Calu3 (cell line): ENCODE data around the gene MKLN1. TPM values are rescaled to one million over a fixed set of nuclear protein-coding genes. Genes with fewer than 3 reads are reported as not detected.

Experiments used
- BruUV-seq: library from RNA; stranded (reverse); fragments of 400-500 nt; replicated peaks from 2 replicates; lab custom pipeline; 2021; lab: Mats Ljungman, UMichigan
- CTCF ChIA-PET: fragments of 300-600 bp; sonication (Branson Sonifier 250); formaldehyde crosslinking; loops from one replicate; lab custom pipeline; 2022; ENCODE audit warnings: antibody characterized with exemption; lab: Charles Lee
- DNase-seq: peaks from one replicate; pipeline ENCODE4 v3.0.0; 2022
- H3K27ac Mint-ChIP-seq: one replicate; pipeline ENCODE4 v1.8.0; 2022; ENCODE audit warnings: mixed read lengths; ENCODE audit not compliant: unreplicated experiment
- H3K27me3 Mint-ChIP-seq: one replicate; pipeline ENCODE4 v1.8.0; 2022; ENCODE audit warnings: mixed read lengths; ENCODE audit not compliant: unreplicated experiment
- H3K36me3 Mint-ChIP-seq: one replicate; pipeline ENCODE4 v1.8.0; 2022; ENCODE audit warnings: mild to moderate bottlenecking, moderate library complexity, mixed read lengths; ENCODE audit not compliant: insufficient read depth, unreplicated experiment
- H3K4me1 Mint-ChIP-seq: one replicate; pipeline ENCODE4 v1.8.0; 2022; ENCODE audit warnings: mild to moderate bottlenecking, low read depth, mixed read lengths; ENCODE audit not compliant: unreplicated experiment
- H3K4me3 Mint-ChIP-seq: one replicate; pipeline ENCODE4 v1.8.0; 2022; ENCODE audit warnings: mild to moderate bottlenecking, low read depth, moderate library complexity, mixed read lengths; ENCODE audit not compliant: unreplicated experiment
- H3K9me3 Mint-ChIP-seq: one replicate; pipeline ENCODE4 v1.8.0; 2022; ENCODE audit warnings: low read depth, mixed read lengths; ENCODE audit not compliant: unreplicated experiment
- CTCF ChIP-seq: fragments of 200-600 bp; IDR thresholded peaks from one replicate; pipeline ENCODE4 v1.8.0; 2022; ENCODE audit warnings: antibody characterized with exemption; ENCODE audit not compliant: unreplicated experiment
- intact Hi-C: fragments of 100-400 bp; cut with micrococcal nuclease; formaldehyde crosslinking; loops from one replicate; pipeline ENCODE4 v1.10.0; 2022; ENCODE audit not compliant: unreplicated experiment
- total RNA-seq: library from RNA; stranded (reverse); gene quantifications from 2 replicates; pipeline ENCODE4 v1.2.3, GENCODE V29; 2022

MKLN1 gene
- total RNA-seq, 1 experiment from 2014 or later: 47.1 TPM

GRCh38 chr7:131524115-131524514 lies 196.4 kb downstream of the MKLN1 start:
- no peaks in the 10 kb centered on the region for H3K9me3 Mint-ChIP-seq
- no peaks in the 10 kb centered on the region for H3K36me3 Mint-ChIP-seq
- intact Hi-C loops: no loop called here
- no peak overlapping the region for H3K4me3 Mint-ChIP-seq
- no peak for DNase-seq
- peaks cover 18% of the 10 kb centered on the region for H3K27me3 Mint-ChIP-seq
- peaks cover 8% of the 10 kb centered on the region for H3K4me1 Mint-ChIP-seq
- CTCF ChIA-PET: interaction anchor here (0.7 kb wide), 1 partner anchor 31 kb away, joined by 3 read pairs; no protein-coding TSS in a partner anchor
- H3K27ac Mint-ChIP-seq: no peak overlapping the region
- TF ChIP-seq CTCF: no peak
- no TSS peak for BruUV-seq

DNA sequence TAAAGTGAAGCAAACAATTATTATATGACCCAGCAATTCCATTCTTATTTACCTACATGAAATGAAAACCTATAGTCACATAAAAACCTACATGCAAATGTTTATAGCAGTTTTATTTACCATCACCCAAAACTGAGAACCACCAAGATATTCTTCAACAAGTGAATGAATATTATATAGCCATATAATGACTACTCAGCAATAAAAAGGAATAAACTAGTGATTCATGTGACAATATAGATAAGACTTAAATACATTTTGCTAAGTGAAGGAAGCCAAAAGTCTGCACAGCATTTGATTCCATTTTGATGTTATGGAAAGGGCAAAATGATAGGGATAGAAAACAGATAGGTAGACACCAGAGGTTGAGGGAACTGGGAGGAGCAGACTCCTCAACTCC lies 197.0 kb downstream of the MKLN1 start:
- intact Hi-C loops: no loop called here
- Mint-ChIP-seq H3K36me3 (no peaks in the 10 kb centered on the region), H3K4me1 (peaks cover 8% of the 10 kb centered on the region), H3K27ac (no peak overlapping the region), H3K4me3 (no peak overlapping the region), H3K9me3 (no peaks in the 10 kb centered on the region), H3K27me3 (peaks cover 22% of the 10 kb centered on the region)
- CTCF ChIA-PET: interaction anchor here (0.6 to 0.7 kb wide), 2 partner anchors 31 to 672 kb away, joined by 3 read pairs; no protein-coding TSS in a partner anchor
- no TSS peak for BruUV-seq
- DNase-seq: no peak
- no peak for TF ChIP-seq CTCF

GRCh38 chr7:131525820-131526219 lies 198.1 kb downstream of the MKLN1 start:
- DNase-seq: no peak
- no peak overlapping the region for H3K27ac Mint-ChIP-seq

GRCh38 chr7:131527456-131527855 lies 199.8 kb downstream of the MKLN1 start:
- H3K36me3 Mint-ChIP-seq: no peaks in the 10 kb centered on the region
- no peak for TF ChIP-seq CTCF
- H3K27me3 Mint-ChIP-seq: peaks cover 22% of the 10 kb centered on the region
- H3K9me3 Mint-ChIP-seq: no peaks in the 10 kb centered on the region
- intact Hi-C loops: no loop called here
- H3K4me3 Mint-ChIP-seq: no peak overlapping the region
- H3K4me1 Mint-ChIP-seq: no peaks in the 10 kb centered on the region
- BruUV-seq: no TSS peak
- CTCF ChIA-PET: interaction anchor here (0.7 kb wide), 1 partner anchor 26 kb away, joined by 5 read pairs; no protein-coding TSS in a partner anchor
- H3K27ac Mint-ChIP-seq: no peak overlapping the region
- DNase-seq: no peak

More at GRCh38 chr7:131525820-131526219, 198.1 kb downstream of the MKLN1 start:
- H3K36me3 Mint-ChIP-seq: no peaks in the 10 kb centered on the region
- no peaks in the 10 kb centered on the region for H3K9me3 Mint-ChIP-seq
- CTCF ChIA-PET: interaction anchor here (0.6 to 0.7 kb wide), 2 partner anchors 28 to 1366 kb away, joined by 3 to 4 read pairs; no protein-coding TSS in a partner anchor
- intact Hi-C loops: no loop called here
- no peak overlapping the region for H3K4me3 Mint-ChIP-seq
- H3K27me3 Mint-ChIP-seq: peaks cover 22% of the 10 kb centered on the region
- BruUV-seq: no TSS peak
- TF ChIP-seq CTCF: no peak
- H3K4me1 Mint-ChIP-seq: peaks cover 8% of the 10 kb centered on the region
